Breast epithelium (tissue), 4 donors: ENCODE data around the gene RDH8. TPM values are rescaled to one million over a fixed set of nuclear protein-coding genes. Genes with fewer than 3 reads are reported as not detected.

ENCODE experiments used
- DNase-seq, 2 donors: peaks; one replicate each; pipeline ENCODE4 v3.0.0-alpha.2; 2019; ENCODE audit warnings: low spot score in 2 of 2
- H3K27ac ChIP-seq, 2 donors: fragments of 200-600 bp; sonication (generic) in 1 of 2; one replicate each; pipeline ENCODE4 v1.5.1; 2016 to 2019; ENCODE audit warnings: mild to moderate bottlenecking in 1 of 2
- H3K27me3 ChIP-seq, 2 donors: fragments of 200-600 bp; sonication (generic) in 1 of 2; one replicate each; pipeline versions ENCODE4 v1.5.1 to v1.6.0; 2017 to 2019; ENCODE audit warnings: control low read depth in 1 of 2, mild to moderate bottlenecking in 1 of 2
- H3K36me3 ChIP-seq: fragments of 200-600 bp; one replicate; pipeline ENCODE4 v1.5.1; 2019
- H3K4me1 ChIP-seq, 2 donors: fragments of 200-600 bp; sonication (generic); one replicate each; pipeline ENCODE4 v1.5.1; 2016 to 2019; ENCODE audit warnings: control low read depth in 1 of 2
- H3K4me3 ChIP-seq, 3 donors: fragments of 200-600 bp; sonication (generic); 1 replicate in 2 of 3; 2 replicates in 1 of 3; pipeline ENCODE4 v1.5.1; 2016 to 2019; ENCODE audit warnings: mild to moderate bottlenecking in 3 of 3, moderate library complexity in 2 of 3
- H3K9me3 ChIP-seq, 2 donors: fragments of 200-600 bp; sonication (generic) in 1 of 2; one replicate each; pipeline ENCODE4 v1.5.1; 2016 to 2019; ENCODE audit warnings: control low read depth in 1 of 2
- POLR2A ChIP-seq: fragments of 450-650 bp; IDR thresholded peaks from one replicate; pipeline ENCODE4 v1.6.1; 2016; ENCODE audit warnings: antibody characterized with exemption, mild to moderate bottlenecking, moderate library complexity
- POLR2AphosphoS5 ChIP-seq, 3 donors: sonication (generic); formaldehyde crosslinking; IDR thresholded peaks; one replicate each; pipeline ENCODE4 v1.6.1; 2017; ENCODE audit warnings: antibody characterized with exemption in 3 of 3
- intact Hi-C: fragments of 100-400 bp; cut with DNase I; formaldehyde crosslinking; loops from one replicate; pipeline ENCODE4 v1.15.1; 2023; ENCODE audit warnings: low total_unique reads
- total RNA-seq, 3 donors: library from RNA; depleted of rRNA; stranded (reverse); fragments of >200 nt; gene quantifications; one replicate each; pipeline ENCODE4 v1.1.0, GENCODE V29; 2016
- TF ChIP-seq, protein P1 (sequence below), 3 donors: fragments of 450-650 bp; IDR thresholded peaks; one replicate each; pipeline ENCODE4 v1.5.1; 2016 to 2017; ENCODE audit warnings: antibody characterized with exemption in 3 of 3, mild to moderate bottlenecking in 3 of 3, moderate library complexity in 3 of 3

Gene RDH8
- total RNA-seq, 3 donors from 2014 or later = not detected

DNA sequence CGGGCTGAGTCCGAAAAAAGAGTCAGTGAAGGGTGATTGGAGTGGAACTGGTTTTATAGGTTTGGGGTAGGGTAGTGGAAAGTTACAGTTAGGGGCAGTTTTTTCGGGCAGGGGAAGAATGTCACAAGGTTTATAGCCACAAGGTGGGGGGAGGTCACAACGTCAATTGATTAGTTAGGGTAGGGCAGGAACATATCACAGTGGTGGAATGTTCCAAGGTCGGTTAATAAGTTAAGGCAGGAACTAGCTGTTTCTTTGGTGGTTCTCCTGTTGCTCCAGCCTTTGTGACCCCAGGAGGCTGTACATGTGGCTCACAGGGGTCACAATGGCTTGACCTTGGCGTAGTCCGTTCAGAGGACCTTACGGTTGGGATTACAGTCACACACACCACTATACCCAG, 20.3 kb downstream of the RDH8 start:
- no peak for DNase-seq
- Histone ChIP-seq H3K36me3 (no peaks in the 10 kb centered on the region), H3K4me3 (no peak overlapping the region), H3K4me1 (no peaks in the 10 kb centered on the region), H3K27me3 (peaks cover 0 to 34% of the 10 kb centered on the region in 2 donors), H3K27ac (no peak overlapping the region), H3K9me3 (no peaks in the 10 kb centered on the region)
- intact Hi-C loops = no loop called here
- no peak for TF ChIP-seq POLR2A
- TF ChIP-seq, protein P1, sequence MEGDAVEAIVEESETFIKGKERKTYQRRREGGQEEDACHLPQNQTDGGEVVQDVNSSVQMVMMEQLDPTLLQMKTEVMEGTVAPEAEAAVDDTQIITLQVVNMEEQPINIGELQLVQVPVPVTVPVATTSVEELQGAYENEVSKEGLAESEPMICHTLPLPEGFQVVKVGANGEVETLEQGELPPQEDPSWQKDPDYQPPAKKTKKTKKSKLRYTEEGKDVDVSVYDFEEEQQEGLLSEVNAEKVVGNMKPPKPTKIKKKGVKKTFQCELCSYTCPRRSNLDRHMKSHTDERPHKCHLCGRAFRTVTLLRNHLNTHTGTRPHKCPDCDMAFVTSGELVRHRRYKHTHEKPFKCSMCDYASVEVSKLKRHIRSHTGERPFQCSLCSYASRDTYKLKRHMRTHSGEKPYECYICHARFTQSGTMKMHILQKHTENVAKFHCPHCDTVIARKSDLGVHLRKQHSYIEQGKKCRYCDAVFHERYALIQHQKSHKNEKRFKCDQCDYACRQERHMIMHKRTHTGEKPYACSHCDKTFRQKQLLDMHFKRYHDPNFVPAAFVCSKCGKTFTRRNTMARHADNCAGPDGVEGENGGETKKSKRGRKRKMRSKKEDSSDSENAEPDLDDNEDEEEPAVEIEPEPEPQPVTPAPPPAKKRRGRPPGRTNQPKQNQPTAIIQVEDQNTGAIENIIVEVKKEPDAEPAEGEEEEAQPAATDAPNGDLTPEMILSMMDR (IDR thresholded peaks at IDR 0.05) = no peak

DNA sequence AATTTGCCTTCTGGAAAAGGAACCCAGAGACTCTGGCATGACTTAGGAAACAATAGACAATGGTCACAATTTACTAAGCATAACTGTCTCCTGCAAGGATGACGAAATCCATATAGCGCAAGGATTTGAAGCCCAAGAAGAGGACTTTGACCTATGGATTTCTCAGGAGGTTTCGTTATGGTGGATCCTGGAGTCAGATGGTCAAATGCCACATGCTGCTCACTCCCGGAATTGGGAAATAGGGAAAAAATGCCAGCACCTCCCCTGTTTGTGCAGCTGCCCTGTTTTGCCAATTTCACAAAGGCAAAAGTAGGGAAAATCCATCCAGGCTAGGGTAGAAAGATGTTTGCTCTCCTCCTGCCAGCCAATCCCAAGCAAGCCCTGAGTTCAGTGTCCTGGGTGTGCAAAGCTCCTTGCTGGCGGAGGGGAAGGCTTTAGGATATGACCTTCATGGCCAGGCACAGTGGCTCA, 23.4 kb downstream of the RDH8 start:
- no peak for DNase-seq
- H3K4me1 ChIP-seq = no peaks in the 10 kb centered on the region
- peaks cover 6 to 16% of the 10 kb centered on the region in 2 donors for H3K9me3 ChIP-seq
- no peak for TF ChIP-seq POLR2AphosphoS5 (IDR thresholded peaks at IDR 0.05)
- TF ChIP-seq, protein P1 (IDR thresholded peaks at IDR 0.05) = no peak
- TF ChIP-seq POLR2A = no peak
- intact Hi-C loops = no loop called here
- no peak overlapping the region for H3K27ac ChIP-seq
- no peak overlapping the region for H3K4me3 ChIP-seq
- H3K27me3 ChIP-seq = peaks cover 0 to 28% of the 10 kb centered on the region in 2 donors
- H3K36me3 ChIP-seq = no peaks in the 10 kb centered on the region

DNA sequence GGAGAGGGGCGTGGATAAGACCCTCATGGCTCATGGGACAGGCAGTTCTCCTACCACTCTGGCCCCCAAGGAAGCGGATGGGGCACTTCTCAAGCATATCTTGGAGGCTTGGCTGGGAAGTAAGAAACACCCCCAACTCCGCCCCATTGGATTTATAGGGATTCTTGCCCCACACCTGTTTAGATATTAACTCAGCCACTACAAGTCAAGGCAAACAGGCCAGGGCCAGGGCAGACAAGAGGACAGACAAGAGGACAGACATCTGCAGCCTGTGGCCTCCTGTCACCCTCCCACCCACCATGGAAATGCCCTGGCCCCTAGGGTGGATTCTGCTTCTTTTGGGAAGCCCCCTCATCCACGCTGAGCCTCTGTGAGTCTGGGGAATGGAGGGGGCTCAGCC, 24.1 kb downstream of the RDH8 start:
- H3K4me1 ChIP-seq = no peaks in the 10 kb centered on the region
- no peaks in the 10 kb centered on the region for H3K36me3 ChIP-seq
- DNase-seq = no peak
- peaks cover 0 to 21% of the 10 kb centered on the region in 2 donors for H3K27me3 ChIP-seq
- TF ChIP-seq POLR2A = no peak
- no peak overlapping the region for H3K4me3 ChIP-seq
- peaks cover 13 to 23% of the 10 kb centered on the region in 2 donors for H3K9me3 ChIP-seq
- H3K27ac ChIP-seq = no peak overlapping the region
- intact Hi-C loops = no loop called here

DNA sequence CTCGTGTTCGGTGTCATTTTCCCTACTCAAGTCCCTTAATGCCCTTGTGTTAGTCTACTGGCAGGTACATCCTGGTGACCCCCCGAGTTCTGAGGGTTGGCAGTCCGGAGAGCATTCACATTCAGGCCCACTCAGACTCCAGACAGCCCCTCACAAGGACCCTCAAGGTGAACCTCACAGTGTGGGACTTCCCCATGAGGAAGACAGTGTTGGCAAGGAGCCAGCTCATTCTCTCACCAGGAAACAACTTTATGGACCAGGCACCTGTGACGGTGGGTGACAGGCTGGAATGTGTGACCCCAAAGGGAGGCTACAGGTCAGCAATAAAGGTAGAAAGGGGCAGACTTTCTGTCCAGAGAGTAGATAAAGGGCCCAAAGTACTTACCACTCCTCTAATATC, 24.5 kb downstream of the RDH8 start:
- no peaks in the 10 kb centered on the region for H3K4me1 ChIP-seq
- peaks cover 17 to 27% of the 10 kb centered on the region in 2 donors for H3K9me3 ChIP-seq
- no peaks in the 10 kb centered on the region for H3K36me3 ChIP-seq
- H3K27ac ChIP-seq = no peak overlapping the region
- no peak overlapping the region for H3K4me3 ChIP-seq
- TF ChIP-seq, protein P1 (IDR thresholded peaks at IDR 0.05) = no peak
- TF ChIP-seq POLR2AphosphoS5 (IDR thresholded peaks at IDR 0.05) (no peak), POLR2A (no peak)
- intact Hi-C loops = no loop called here
- H3K27me3 ChIP-seq = peaks cover 0 to 17% of the 10 kb centered on the region in 2 donors
- no peak for DNase-seq

DNA sequence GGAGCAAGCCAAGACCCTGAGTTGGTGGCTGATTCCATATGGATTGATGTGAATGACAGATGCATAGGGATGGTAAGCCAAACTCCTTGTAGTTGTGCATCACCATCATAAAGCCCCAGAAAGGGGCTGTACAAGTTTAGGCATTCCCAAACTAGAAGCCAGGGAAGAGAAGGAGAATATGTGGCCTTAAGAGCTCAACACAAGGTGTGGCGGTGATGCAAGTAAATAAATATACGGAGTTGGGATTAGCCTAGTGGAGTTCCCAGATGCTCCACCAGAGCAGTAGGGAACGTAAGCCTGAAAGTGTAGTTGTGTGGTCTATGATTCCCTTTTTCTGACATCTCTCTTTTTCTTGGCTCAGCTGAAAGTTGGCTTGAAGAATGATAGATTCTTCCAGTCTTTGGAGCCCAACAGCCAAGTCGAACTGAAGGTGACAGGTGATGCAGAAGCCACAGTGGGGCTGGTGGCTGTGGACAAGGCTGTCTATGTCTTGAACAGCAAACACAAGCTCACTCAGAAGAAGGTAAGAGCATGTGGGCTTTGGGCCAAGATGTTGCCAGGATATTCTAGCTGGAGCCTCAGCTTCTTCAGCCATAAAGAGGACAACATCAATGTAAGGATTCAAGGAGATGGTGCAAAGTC, 30.1 kb downstream of the RDH8 start:
- Histone ChIP-seq H3K4me3 (no peak overlapping the region), H3K27me3 (peaks cover 0 to 6% of the 10 kb centered on the region in 2 donors), H3K27ac (no peak overlapping the region), H3K9me3 (peaks cover 45 to 73% of the 10 kb centered on the region in 2 donors), H3K4me1 (no peaks in the 10 kb centered on the region), H3K36me3 (no peaks in the 10 kb centered on the region)
- intact Hi-C loops = no loop called here
- TF ChIP-seq, protein P1 (IDR thresholded peaks at IDR 0.05) = no peak
- TF ChIP-seq POLR2AphosphoS5 (IDR thresholded peaks at IDR 0.05) = no peak
- TF ChIP-seq POLR2A = no peak
- no peak for DNase-seq
